A549 (cell line): ENCODE measurements around the gene XRCC1. TPM values are rescaled to one million over a fixed set of nuclear protein-coding genes. Genes with fewer than 3 reads are reported as not detected.

Source experiments
- ATAC-seq, 2 experiments: fragments of 200-7000 bp in 1 of 2; fragments of >200 bp in 1 of 2; cut with Nextera tagmentation in 1 of 2; cut with Tn5 transposase in 1 of 2; 3 replicates each; pipeline versions ENCODE4 v1.8.0 to v1.9.1; 2018 to 2020; ENCODE audit warnings: mild to moderate bottlenecking in 1 of 2, moderate library complexity in 1 of 2
- CTCF ChIA-PET: fragments of 300-600 bp; sonication (Branson Sonifier 250); formaldehyde crosslinking; extraction: SDS; loops from one replicate; lab custom pipeline; 2021; ENCODE audit warnings: antibody characterized with exemption, inconsistent platforms; lab: Yijun Ruan, JAX
- POLR2A ChIA-PET: fragments of 350-600 bp; formaldehyde crosslinking; extraction: SDS; loops from one replicate; lab custom pipeline; 2021; ENCODE audit warnings: antibody characterized with exemption, inconsistent platforms; lab: Yijun Ruan, JAX
- DNase-seq, 2 experiments: peaks; one replicate each; pipeline versions ENCODE4 v3.0.0 to v3.0.0-alpha.2; 2011 to 2016; ENCODE audit warnings: low read depth in 1 of 2, low spot score in 1 of 2
- FAIRE-seq: peaks from 2 replicates; lab custom pipeline; 2011; peaks lifted over from hg19 to GRCh38; lab: Jason Lieb, UNC
- H3K27ac ChIP-seq, 2 experiments: fragments of >200 bp; sonication (Bioruptor Twin); formaldehyde crosslinking; 3 replicates each; pipeline ENCODE4 v1.5.1; 2016 to 2017
- H3K4me1 ChIP-seq: fragments of >200 bp; sonication (Bioruptor Twin); formaldehyde crosslinking; 3 replicates; pipeline ENCODE4 v1.6.1; 2016
- H3K4me2 ChIP-seq: fragments of >200 bp; sonication (Bioruptor Twin); formaldehyde crosslinking; 3 replicates; pipeline ENCODE4 v1.6.1; 2016
- H3K4me3 ChIP-seq: fragments of >200 bp; sonication (Bioruptor Twin); formaldehyde crosslinking; 3 replicates; pipeline ENCODE4 v1.5.1; 2016
- H3K9me3 ChIP-seq: fragments of >200 bp; sonication (Bioruptor Twin); formaldehyde crosslinking; 3 replicates; pipeline ENCODE4 v1.6.1; 2016
- ESRRA ChIP-seq: fragments of 150-350 bp; IDR thresholded peaks from 2 replicates; pipeline ENCODE4 v1.6.1; 2014; ENCODE audit warnings: mild to moderate bottlenecking, low read length, borderline replicate concordance
- FOSB ChIP-seq: fragments of 250-450 bp; sonication (Bioruptor Pico); IDR thresholded peaks from 2 replicates; pipeline ENCODE4 v1.5.0; 2020; ENCODE audit warnings: mild to moderate bottlenecking, moderate library complexity
- HOXA7 ChIP-seq: fragments of 250-450 bp; sonication (Bioruptor Pico); IDR thresholded peaks from 2 replicates; pipeline ENCODE4 v1.5.0; 2020; ENCODE audit warnings: mild to moderate bottlenecking, moderate library complexity
- JUN ChIP-seq, 2 experiments: fragments of >200 bp; sonication (Bioruptor Twin); formaldehyde crosslinking; IDR thresholded peaks; 2 replicates in 1 of 2; 3 replicates in 1 of 2; pipeline ENCODE4 v1.6.1; 2016 to 2017
- JUNB ChIP-seq: fragments of >200 bp; sonication (Bioruptor Twin); formaldehyde crosslinking; IDR thresholded peaks from 2 replicates; pipeline ENCODE4 v1.6.1; 2016
- KDM5A ChIP-seq: fragments of 200-600 bp; sonication (generic); IDR thresholded peaks from 2 replicates; pipeline ENCODE4 v1.6.1; 2016; ENCODE audit warnings: antibody characterized with exemption, mild to moderate bottlenecking
- NFE2L2 ChIP-seq: fragments of 150-350 bp; conservative IDR thresholded peaks from 2 replicates; pipeline ENCODE4 v1.6.1; 2014; ENCODE audit warnings: low read length
- PHF8 ChIP-seq: fragments of 200-600 bp; sonication (generic); IDR thresholded peaks from 2 replicates; pipeline ENCODE4 v1.6.1; 2016; ENCODE audit warnings: low read depth, mild to moderate bottlenecking, antibody characterized with exemption, moderate library complexity, borderline replicate concordance
- RAD21 ChIP-seq, 2 experiments: fragments of >200 bp in 1 of 2; sonication (Bioruptor Twin) in 1 of 2; formaldehyde crosslinking in 1 of 2; IDR thresholded peaks in 1 of 2; conservative IDR thresholded peaks in 1 of 2; 2 replicates in 1 of 2; 3 replicates in 1 of 2; pipeline ENCODE4 v1.6.1; 2012 to 2018; ENCODE audit warnings: inconsistent platforms in 1 of 2
- RNF2 ChIP-seq: fragments of 200-600 bp; sonication (generic); IDR thresholded peaks from 2 replicates; pipeline ENCODE4 v1.6.1; 2016; ENCODE audit warnings: low read depth, mild to moderate bottlenecking, antibody characterized with exemption, moderate library complexity, borderline replicate concordance
- SREBF2 ChIP-seq: fragments of 450-650 bp; IDR thresholded peaks from 2 replicates; pipeline ENCODE4 v1.6.1; 2014; ENCODE audit warnings: mild to moderate bottlenecking, moderate library complexity
- ZC3H11A ChIP-seq: fragments of 450-650 bp; IDR thresholded peaks from 2 replicates; pipeline ENCODE4 v1.6.1; 2014; ENCODE audit warnings: antibody characterized with exemption, mild to moderate bottlenecking
- WGBS: methylation state at CpG from one replicate; pipeline ENCODE4 v1.1.6; 2017; ENCODE audit errors: missing lambda C conversion rate; 5-methylcytosine and 5-hydroxymethylcytosine counted together
- polyA plus RNA-seq, 4 experiments: library from polyadenylated mRNA; depleted of rRNA in 3 of 4; stranded (reverse); fragments of >200 nt; fragmentation: RNase III in 1 of 4; extraction: RNeasy Plus Mini Kit Qiagen cat#74134 plus additional on column Dnase treatment in 1 of 4; gene quantifications; 2 replicates in 3 of 4; 3 replicates in 1 of 4; pipeline ENCODE4 v1.2.3, GENCODE V29; 2011 to 2017
- TF ChIP-seq, protein P1 (sequence below): IDR thresholded peaks from 2 replicates; pipeline ENCODE4 v1.6.1; 2012
- TF ChIP-seq, protein P2 (sequence below): IDR thresholded peaks from 2 replicates; pipeline ENCODE4 v1.6.1; 2012; ENCODE audit warnings: low read depth, borderline replicate concordance
- TF ChIP-seq, protein P3 (sequence below): fragments of >200 bp; sonication (Bioruptor Twin); formaldehyde crosslinking; IDR thresholded peaks from 3 replicates; pipeline ENCODE4 v1.5.1; 2016

XRCC1 gene
- polyA plus RNA-seq, 2 of the 4 experiments (the other 2 are of a cell fraction) = 32.0 to 55.1 TPM

DNA sequence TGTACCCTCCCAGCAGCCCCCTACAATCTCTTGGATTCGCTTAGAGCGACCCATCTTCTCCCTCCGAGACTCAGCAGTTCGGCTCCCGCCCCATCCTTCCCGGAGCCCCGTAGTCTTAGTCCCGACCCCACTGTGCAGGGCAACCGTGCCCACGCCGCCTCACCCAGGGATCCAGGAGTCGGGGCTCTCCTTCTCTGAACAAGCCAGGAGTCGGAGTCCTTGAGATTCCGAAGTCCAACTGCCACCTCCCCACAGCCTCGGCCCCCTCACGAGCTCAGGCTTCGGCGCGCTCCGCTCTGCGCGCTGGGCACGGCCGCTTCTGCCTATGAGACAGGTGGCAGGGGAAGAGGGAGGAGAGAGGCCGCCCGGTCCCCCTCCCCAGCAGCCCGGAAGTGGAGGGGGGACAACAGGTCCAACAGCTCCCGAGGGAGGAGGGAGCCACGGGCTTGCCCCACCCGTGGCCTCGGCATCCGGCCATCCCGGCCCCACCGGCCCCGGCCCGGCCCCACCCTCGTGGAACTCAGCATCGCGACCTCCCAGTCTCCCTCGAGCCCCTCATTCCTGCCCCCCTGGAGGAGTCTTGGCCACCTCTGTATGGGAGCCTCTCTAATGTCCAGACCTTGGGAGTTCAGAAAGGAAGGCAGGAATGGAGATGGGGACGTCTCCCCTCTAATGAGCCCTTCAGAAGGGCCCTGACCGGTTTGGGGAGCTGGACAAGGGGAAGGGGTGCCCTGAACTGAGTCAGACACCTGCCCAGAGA is 70.7 kb downstream of the XRCC1 start, which contains the start of gene PHLDB3:
TSS of gene PHLDB3 (minus strand) at position 321 of the 760 bp plus-strand sequence. CDS start 628 bp downstream, outside the sequence.
- FAIRE-seq = no peak

DNA sequence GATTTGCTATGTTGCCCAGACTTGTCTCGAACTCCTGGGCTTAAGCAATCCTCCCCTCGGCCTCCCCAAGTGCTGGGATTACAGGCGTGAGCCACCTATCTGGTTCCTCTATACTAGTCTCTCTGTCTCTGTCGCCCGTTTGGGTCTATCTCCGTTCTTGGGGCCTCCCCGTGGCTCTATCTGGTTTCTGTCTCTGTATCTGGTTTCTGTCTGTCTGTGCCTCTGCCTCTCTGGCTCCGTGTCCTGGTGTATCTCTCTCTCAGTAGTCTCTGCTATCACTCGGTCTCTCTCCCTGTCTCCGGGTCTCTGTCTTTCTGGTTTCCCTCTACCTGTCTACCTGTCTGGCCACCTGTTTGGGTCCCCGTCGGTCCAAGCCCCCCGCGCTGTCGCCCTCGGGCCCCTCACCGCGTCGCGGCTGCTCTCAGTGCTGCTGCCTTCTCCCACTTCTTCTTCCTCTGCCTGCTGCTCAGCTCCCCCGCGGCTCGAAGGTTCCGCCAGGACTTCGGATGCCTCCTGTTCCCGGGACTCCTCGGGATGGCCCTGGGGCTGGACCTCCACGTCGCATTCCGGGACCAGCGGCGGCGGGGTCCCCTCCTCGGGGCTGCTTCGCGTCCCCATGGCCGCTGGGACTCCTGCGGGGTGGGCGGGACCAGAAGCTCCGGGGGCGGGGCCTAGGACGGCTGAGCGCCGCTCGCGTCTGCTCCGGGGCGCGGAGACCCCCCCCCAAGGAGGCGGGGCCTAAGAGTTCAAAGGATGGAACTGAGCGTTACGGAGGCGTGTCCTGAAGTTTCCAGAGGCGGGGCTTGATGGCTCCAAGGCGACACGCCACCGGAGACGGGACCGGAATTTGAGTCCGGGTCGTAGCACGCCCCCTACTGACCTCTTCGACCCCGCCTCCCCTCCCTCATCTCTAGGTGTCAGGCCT is 71.6 kb downstream of the XRCC1 start:
- POLR2A ChIA-PET = interaction anchor here (0.7 to 1.9 kb wide), 10 partner anchors 14 to 166 kb away, joined by 3 to 11 read pairs (median 4); partner anchors contain the start of genes IRGQ, PLAUR and ZNF575
- WGBS = 4% methylated on average over 53 of the region's 64 CpGs

More for the DNA sequence above, 70.7 kb downstream of the XRCC1 start, which contains the start of gene PHLDB3:
- peaks cover 5% of the 10 kb centered on the region; the same call in 2 of the 3 replicates for H3K4me1 ChIP-seq
- H3K4me3 ChIP-seq = peak within 1 kb of the TSS; percentile 68
- DNase-seq (no peak), ATAC-seq (peak; percentile 68 to 78)
- peak within 1 kb of the TSS; percentile 76 to 93 for H3K27ac ChIP-seq
- TF ChIP-seq RAD21 (conservative IDR thresholded peaks at IDR 0.05 in 1 of 2, IDR thresholded peaks at IDR 0.05 in 1 of 2) = 0 out of 5 replicates have a peak, but pooled peaks of 1 of the 2 experiments have one; percentile 2
- no peak for TF ChIP-seq HOXA7
- 0 out of 2 replicates have a peak, but pooled peaks have one; percentile 41 for TF ChIP-seq RNF2
- TF ChIP-seq ZC3H11A = no peak
- no peak for TF ChIP-seq JUNB
- TF ChIP-seq ESRRA = no peak
- TF ChIP-seq SREBF2 = no peak
- no peak for TF ChIP-seq NFE2L2
- no peak for TF ChIP-seq FOSB (CRISPR knock-in tag)
- TF ChIP-seq, all 56 proteins: peak for 2
- Histone ChIP-seq H3K4me2 (peak within 1 kb of the TSS; percentile 84), H3K9me3 (no peaks in the 10 kb centered on the region)
- WGBS = 15% methylated on average over 18 of the region's 42 CpGs
- CTCF ChIA-PET = interaction anchor here (0.8 to 8.9 kb wide), 17 partner anchors 9 to 72 kb away, joined by 3 to 85 read pairs (median 5); partner anchors contain the start of gene ZNF575
- POLR2A ChIA-PET = interaction anchor here (1.0 to 1.9 kb wide), 8 partner anchors 13 to 91 kb away, joined by 3 to 11 read pairs (median 4); partner anchors contain the start of genes IRGQ and ZNF575

More for the DNA sequence above, 71.6 kb downstream of the XRCC1 start:
- CTCF ChIA-PET = interaction anchor here (0.7 to 8.9 kb wide), 15 partner anchors 10 to 64 kb away, joined by 3 to 85 read pairs (median 5); partner anchors contain the start of gene ZNF575
- Histone ChIP-seq H3K4me3 (peak overlapping the region; percentile 68), H3K4me2 (peak overlapping the region; percentile 84), H3K4me1 (peaks cover 9% of the 10 kb centered on the region; the same call in 2 of the 3 replicates), H3K9me3 (no peaks in the 10 kb centered on the region), H3K27ac (peak overlapping the region; percentile 76 to 93)
- ATAC-seq (peak; percentile 81 to 93), DNase-seq (peak; percentile 94 to 95), FAIRE-seq (no peak)
- TF ChIP-seq ESRRA = no peak
- TF ChIP-seq, protein P1, sequence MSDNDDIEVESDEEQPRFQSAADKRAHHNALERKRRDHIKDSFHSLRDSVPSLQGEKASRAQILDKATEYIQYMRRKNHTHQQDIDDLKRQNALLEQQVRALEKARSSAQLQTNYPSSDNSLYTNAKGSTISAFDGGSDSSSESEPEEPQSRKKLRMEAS = peak; percentile 27; the same call in 1 of the 2 replicates
- peak; percentile 12 to 29; a peak in 1 of 5 replicates for TF ChIP-seq JUN (IDR thresholded peaks at IDR 0.05)
- TF ChIP-seq KDM5A = no peak
- TF ChIP-seq RAD21 (conservative IDR thresholded peaks at IDR 0.05 in 1 of 2, IDR thresholded peaks at IDR 0.05 in 1 of 2) = peak; percentile 9 to 46; a peak in 2 of 5 replicates
- TF ChIP-seq, protein P2, sequence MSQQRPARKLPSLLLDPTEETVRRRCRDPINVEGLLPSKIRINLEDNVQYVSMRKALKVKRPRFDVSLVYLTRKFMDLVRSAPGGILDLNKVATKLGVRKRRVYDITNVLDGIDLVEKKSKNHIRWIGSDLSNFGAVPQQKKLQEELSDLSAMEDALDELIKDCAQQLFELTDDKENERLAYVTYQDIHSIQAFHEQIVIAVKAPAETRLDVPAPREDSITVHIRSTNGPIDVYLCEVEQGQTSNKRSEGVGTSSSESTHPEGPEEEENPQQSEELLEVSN = 0 out of 2 replicates have a peak, but pooled peaks have one; percentile 56
- TF ChIP-seq, protein P3, sequence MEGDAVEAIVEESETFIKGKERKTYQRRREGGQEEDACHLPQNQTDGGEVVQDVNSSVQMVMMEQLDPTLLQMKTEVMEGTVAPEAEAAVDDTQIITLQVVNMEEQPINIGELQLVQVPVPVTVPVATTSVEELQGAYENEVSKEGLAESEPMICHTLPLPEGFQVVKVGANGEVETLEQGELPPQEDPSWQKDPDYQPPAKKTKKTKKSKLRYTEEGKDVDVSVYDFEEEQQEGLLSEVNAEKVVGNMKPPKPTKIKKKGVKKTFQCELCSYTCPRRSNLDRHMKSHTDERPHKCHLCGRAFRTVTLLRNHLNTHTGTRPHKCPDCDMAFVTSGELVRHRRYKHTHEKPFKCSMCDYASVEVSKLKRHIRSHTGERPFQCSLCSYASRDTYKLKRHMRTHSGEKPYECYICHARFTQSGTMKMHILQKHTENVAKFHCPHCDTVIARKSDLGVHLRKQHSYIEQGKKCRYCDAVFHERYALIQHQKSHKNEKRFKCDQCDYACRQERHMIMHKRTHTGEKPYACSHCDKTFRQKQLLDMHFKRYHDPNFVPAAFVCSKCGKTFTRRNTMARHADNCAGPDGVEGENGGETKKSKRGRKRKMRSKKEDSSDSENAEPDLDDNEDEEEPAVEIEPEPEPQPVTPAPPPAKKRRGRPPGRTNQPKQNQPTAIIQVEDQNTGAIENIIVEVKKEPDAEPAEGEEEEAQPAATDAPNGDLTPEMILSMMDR = peak; percentile 56; the same call in 2 of the 3 replicates
- TF ChIP-seq PHF8 = peak; percentile 41
